Suprapubic skin (tissue), 4 donors: ENCODE data around the gene IL17RA. TPM values are rescaled to one million over a fixed set of nuclear protein-coding genes. Genes with fewer than 3 reads are reported as not detected.

Experiments used
- DNase-seq, 2 donors: peaks; one replicate each; pipeline ENCODE4 v3.0.0-alpha.2; 2019; ENCODE audit warnings: low spot score in 2 of 2
- H3K27ac ChIP-seq: fragments of 200-600 bp; sonication (generic); one replicate; pipeline ENCODE4 v1.5.1; 2019
- H3K27me3 ChIP-seq: fragments of 200-600 bp; sonication (generic); one replicate; pipeline ENCODE4 v1.5.1; 2019
- H3K36me3 ChIP-seq: fragments of 200-600 bp; sonication (generic); one replicate; pipeline ENCODE4 v1.5.1; 2019
- H3K4me1 ChIP-seq: fragments of 200-600 bp; sonication (generic); one replicate; pipeline ENCODE4 v1.5.1; 2019
- H3K4me3 ChIP-seq: fragments of 200-600 bp; sonication (generic); one replicate; pipeline ENCODE4 v1.5.1; 2019; ENCODE audit warnings: mild to moderate bottlenecking
- H3K9me3 ChIP-seq: fragments of 200-600 bp; sonication (generic); one replicate; pipeline ENCODE4 v1.5.1; 2019
- EP300 ChIP-seq: sonication (generic); formaldehyde crosslinking; IDR thresholded peaks from one replicate; pipeline ENCODE4 v1.6.1; 2017; ENCODE audit warnings: antibody characterized with exemption
- POLR2A ChIP-seq, 2 donors: fragments of 450-650 bp; IDR thresholded peaks; one replicate each; pipeline ENCODE4 v1.6.1; 2017; ENCODE audit warnings: antibody characterized with exemption in 2 of 2, mild to moderate bottlenecking in 2 of 2, moderate library complexity in 2 of 2
- POLR2AphosphoS5 ChIP-seq, 3 donors: sonication (generic); formaldehyde crosslinking; IDR thresholded peaks; one replicate each; pipeline ENCODE4 v1.6.1; 2017; ENCODE audit warnings: antibody characterized with exemption in 3 of 3
- WGBS: methylation state at CpG from one replicate; pipeline ENCODE4 v1.1.5; 2018; 5-methylcytosine and 5-hydroxymethylcytosine counted together
- total RNA-seq, 4 donors: library from RNA; depleted of rRNA; stranded (reverse); fragments of >200 nt; gene quantifications; one replicate each; pipeline ENCODE4 v1.1.0, GENCODE V29; 2016
- TF ChIP-seq, protein P1 (sequence below), 2 donors: fragments of 200-600 bp in 1 of 2; fragments of 450-650 bp in 1 of 2; sonication (generic) in 1 of 2; IDR thresholded peaks; one replicate each; pipeline ENCODE4 v1.5.1; 2016 to 2019; ENCODE audit warnings: antibody characterized with exemption in 2 of 2, mild to moderate bottlenecking in 1 of 2, moderate library complexity in 1 of 2

The IL17RA gene
- total RNA-seq, 4 donors from 2014 or later = 16.2 to 22.6 (median 21.4) TPM

DNA sequence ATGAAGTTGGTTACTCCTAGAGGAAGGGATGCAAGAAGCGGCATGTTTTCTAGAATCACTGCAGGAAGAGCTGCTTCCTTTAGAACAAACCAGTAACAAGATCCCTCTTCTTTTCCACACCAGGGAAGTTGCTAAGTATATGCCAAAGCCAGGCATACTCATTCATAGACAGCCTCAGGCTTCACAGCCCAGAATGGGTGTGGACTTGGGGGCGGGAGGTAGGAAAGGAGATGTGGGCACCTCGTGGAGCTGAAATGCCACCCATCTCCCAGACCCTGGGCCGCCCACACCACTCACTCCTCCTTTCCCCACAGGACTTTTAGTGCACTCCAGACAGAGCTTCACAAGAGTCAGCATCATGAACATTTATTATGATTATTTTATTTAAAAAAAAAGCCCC is 52.4 kb downstream of the IL17RA start:
- TF ChIP-seq POLR2AphosphoS5 (IDR thresholded peaks at IDR 0.05) = no peak
- TF ChIP-seq EP300 = no peak
- TF ChIP-seq, protein P1, sequence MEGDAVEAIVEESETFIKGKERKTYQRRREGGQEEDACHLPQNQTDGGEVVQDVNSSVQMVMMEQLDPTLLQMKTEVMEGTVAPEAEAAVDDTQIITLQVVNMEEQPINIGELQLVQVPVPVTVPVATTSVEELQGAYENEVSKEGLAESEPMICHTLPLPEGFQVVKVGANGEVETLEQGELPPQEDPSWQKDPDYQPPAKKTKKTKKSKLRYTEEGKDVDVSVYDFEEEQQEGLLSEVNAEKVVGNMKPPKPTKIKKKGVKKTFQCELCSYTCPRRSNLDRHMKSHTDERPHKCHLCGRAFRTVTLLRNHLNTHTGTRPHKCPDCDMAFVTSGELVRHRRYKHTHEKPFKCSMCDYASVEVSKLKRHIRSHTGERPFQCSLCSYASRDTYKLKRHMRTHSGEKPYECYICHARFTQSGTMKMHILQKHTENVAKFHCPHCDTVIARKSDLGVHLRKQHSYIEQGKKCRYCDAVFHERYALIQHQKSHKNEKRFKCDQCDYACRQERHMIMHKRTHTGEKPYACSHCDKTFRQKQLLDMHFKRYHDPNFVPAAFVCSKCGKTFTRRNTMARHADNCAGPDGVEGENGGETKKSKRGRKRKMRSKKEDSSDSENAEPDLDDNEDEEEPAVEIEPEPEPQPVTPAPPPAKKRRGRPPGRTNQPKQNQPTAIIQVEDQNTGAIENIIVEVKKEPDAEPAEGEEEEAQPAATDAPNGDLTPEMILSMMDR (IDR thresholded peaks at IDR 0.05) = no peak
- no peak for TF ChIP-seq POLR2A (IDR thresholded peaks at IDR 0.05)
- Histone ChIP-seq H3K4me1 (no peaks in the 10 kb centered on the region), H3K4me3 (no peak overlapping the region), H3K9me3 (no peaks in the 10 kb centered on the region), H3K36me3 (peaks cover 53% of the 10 kb centered on the region), H3K27me3 (no peaks in the 10 kb centered on the region), H3K27ac (no peak overlapping the region)
- WGBS = 65% methylated on average over 4 of the region's 4 CpGs
- peak in 1 of 2 donors; percentile 41 for DNase-seq

DNA sequence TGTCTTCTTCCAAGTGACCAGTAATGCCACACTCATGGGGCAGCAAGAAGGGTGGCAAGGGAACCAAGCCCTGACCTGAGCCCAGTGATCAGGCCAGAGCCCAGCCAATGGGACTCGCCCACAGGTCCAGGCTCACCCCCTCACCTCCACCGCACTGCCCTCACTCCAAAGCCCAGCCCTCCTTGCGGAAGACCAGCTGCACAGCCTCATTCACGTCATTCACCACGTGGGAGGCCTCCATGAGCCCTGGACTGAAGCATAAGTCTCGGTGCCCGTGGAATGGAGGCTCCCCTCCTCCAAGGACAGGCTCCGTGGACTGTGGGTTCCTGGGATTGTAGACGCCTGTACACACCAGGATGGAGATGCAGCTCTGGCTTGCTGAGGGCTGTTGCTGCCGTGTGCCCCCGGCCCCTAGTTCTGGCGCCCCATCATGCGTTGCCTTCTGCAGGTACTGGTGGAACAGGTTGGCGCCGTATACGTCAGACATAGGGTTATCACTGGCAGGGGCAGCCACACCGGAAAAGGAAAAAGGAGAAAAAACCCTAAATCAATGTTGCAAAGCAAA is 53.1 kb downstream of the IL17RA start:
- H3K4me3 ChIP-seq = no peak overlapping the region
- H3K27ac ChIP-seq = no peak overlapping the region
- TF ChIP-seq POLR2AphosphoS5 (IDR thresholded peaks at IDR 0.05) = no peak
- no peaks in the 10 kb centered on the region for H3K9me3 ChIP-seq
- H3K36me3 ChIP-seq = peaks cover 61% of the 10 kb centered on the region
- WGBS = 94% methylated on average over 10 of the region's 17 CpGs
- H3K4me1 ChIP-seq = no peaks in the 10 kb centered on the region
- no peaks in the 10 kb centered on the region for H3K27me3 ChIP-seq
- DNase-seq = peak in 1 of 2 donors; percentile 25

DNA sequence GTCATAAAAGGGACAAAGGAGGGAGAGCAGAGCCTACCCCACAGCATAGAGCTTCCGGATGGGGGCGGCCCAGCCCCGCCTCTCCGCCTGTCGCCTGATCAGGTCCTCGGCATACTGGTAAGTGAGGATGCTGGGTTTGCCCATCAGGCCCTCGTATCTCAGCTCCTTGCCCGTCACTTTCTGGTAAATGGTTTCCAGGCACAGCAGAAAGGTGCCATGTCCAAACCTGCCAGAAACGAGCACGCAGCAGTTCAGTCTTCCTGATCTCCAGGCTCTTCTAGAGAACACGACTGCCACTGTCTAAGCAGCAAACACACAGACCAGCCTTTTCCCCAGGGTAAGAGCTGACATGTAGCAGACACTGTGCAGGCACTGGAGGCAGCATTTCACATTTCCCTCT is 53.7 kb downstream of the IL17RA start:
- H3K27me3 ChIP-seq = no peaks in the 10 kb centered on the region
- WGBS = 86% methylated on average over 11 of the region's 11 CpGs
- peak in 1 of 2 donors; percentile 30 for DNase-seq
- H3K36me3 ChIP-seq = peaks cover 67% of the 10 kb centered on the region
- no peaks in the 10 kb centered on the region for H3K9me3 ChIP-seq
- no peak for TF ChIP-seq EP300
- no peak for TF ChIP-seq POLR2AphosphoS5 (IDR thresholded peaks at IDR 0.05)
- TF ChIP-seq, protein P1 (IDR thresholded peaks at IDR 0.05) = no peak
- TF ChIP-seq POLR2A (IDR thresholded peaks at IDR 0.05) = no peak
- H3K4me1 ChIP-seq = no peaks in the 10 kb centered on the region
- H3K4me3 ChIP-seq = no peak overlapping the region
- H3K27ac ChIP-seq = no peak overlapping the region

DNA sequence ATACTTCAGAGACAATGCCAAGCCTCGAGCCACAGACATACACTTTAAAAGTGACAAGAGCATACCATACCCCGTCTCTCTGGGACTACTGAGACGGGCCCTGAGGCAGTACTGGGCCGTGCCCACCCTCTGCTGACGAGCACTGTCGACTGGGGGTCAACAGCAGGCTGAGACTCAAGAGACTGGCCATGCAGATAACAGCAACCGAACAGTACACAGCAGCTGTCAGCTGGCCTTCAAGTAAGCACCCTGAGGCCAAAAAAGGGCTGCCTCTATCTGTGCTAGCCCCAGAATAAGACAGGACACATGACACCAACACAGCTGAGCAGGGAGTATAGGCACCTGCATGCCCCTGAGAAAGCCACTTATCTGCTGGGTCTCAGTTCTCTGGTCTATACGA is 55.2 kb downstream of the IL17RA start:
- no peaks in the 10 kb centered on the region for H3K27me3 ChIP-seq
- no peaks in the 10 kb centered on the region for H3K4me1 ChIP-seq
- DNase-seq = peak in 1 of 2 donors; percentile 17
- no peak for TF ChIP-seq POLR2AphosphoS5 (IDR thresholded peaks at IDR 0.05)
- WGBS = 90% methylated on average over 8 of the region's 8 CpGs
- no peak overlapping the region for H3K27ac ChIP-seq
- no peaks in the 10 kb centered on the region for H3K9me3 ChIP-seq
- H3K4me3 ChIP-seq = no peak overlapping the region
- H3K36me3 ChIP-seq = peaks cover 82% of the 10 kb centered on the region

DNA sequence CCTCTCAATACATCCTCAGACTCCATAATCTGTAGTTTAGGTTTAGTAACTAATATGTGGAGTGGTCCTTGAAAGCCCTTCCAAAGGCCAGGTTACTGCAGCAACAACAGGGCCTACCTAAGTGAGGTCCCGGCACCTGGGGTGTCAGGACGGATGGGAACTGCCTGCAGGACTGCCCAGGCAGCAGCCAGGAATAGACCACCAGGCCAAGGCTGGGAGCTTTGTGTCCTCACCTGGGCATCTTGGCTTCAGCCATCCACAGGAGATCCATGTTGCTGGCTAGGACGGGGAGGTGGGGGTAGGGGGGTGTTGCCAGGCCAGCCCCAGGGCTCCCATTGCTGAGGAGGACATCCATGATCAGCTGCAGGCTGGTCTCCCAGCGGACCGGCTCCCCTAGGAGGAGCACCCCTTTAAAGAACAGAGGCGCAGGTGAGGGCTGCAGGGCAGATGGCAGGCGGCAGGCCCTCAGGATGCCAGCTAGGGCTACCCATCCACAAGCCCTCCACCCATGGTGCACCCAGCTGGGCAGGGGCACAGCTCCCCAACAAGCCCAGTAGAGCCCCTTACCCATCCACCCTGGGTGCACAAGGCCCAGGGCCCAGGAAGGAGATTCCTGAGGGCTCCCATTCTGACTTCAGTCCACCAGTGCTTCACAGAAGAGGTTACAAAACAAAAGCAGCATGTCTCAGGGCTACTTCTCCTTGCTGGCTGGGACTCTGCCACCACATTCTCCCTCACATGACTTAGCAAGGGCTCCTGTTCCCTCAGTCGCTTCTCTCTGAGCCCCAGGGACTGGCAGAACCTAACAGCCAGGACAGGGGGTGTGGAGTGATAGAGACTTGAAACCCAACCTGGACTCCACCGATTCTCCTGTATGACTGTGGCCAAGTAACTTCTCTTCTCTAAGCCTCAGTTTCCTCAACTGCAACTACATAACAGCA is 56.3 kb downstream of the IL17RA start:
- peaks cover 80% of the 10 kb centered on the region for H3K36me3 ChIP-seq
- H3K27me3 ChIP-seq = no peaks in the 10 kb centered on the region
- H3K4me1 ChIP-seq = no peaks in the 10 kb centered on the region
- H3K9me3 ChIP-seq = no peaks in the 10 kb centered on the region
- H3K27ac ChIP-seq = no peak overlapping the region
- H3K4me3 ChIP-seq = no peak overlapping the region
- DNase-seq = peak in 1 of 2 donors; percentile 46
- TF ChIP-seq POLR2A (IDR thresholded peaks at IDR 0.05) (no peak), POLR2AphosphoS5 (IDR thresholded peaks at IDR 0.05) (no peak), EP300 (no peak)
- TF ChIP-seq, protein P1 (IDR thresholded peaks at IDR 0.05) = no peak
- WGBS = 85% methylated on average over 2 of the region's 9 CpGs

DNA sequence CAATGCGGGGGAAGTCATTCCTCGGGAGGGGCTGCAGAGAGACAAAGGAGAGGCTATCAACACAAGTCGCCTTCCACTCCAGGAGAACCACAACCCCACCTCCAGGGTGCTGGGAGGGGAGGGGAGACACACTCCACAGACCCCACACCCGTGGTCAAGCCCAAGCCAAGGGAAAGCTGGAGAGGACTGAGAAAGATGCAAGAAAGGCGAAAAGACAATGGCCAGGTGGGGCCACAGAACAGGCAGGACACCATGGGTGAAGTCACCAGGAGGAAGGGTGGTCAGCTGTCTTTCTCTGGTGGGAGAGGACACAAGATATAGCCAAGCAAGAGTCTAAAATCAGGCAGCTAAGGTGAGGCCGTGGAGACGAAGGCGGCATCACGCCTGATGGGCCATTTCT is 58.3 kb downstream of the IL17RA start:
- Histone ChIP-seq H3K27me3 (no peaks in the 10 kb centered on the region), H3K4me1 (no peaks in the 10 kb centered on the region), H3K4me3 (no peak overlapping the region), H3K9me3 (no peaks in the 10 kb centered on the region), H3K36me3 (peaks cover 72% of the 10 kb centered on the region), H3K27ac (no peak overlapping the region)
- 93% methylated on average over 9 of the region's 9 CpGs for WGBS
- TF ChIP-seq POLR2AphosphoS5 (IDR thresholded peaks at IDR 0.05) = no peak
- no peak for TF ChIP-seq POLR2A (IDR thresholded peaks at IDR 0.05)
- TF ChIP-seq, protein P1 (IDR thresholded peaks at IDR 0.05) = no peak
- no peak for TF ChIP-seq EP300
- peak in 1 of 2 donors; percentile 40 for DNase-seq
